PC-9 (cell line): Measurements from ENCODE around the gene SPINT2.

Experiments
- CTCF ChIP-seq: fragments of 200-600 bp; sonication (generic); conservative IDR thresholded peaks from 2 replicates; pipeline ENCODE4 v1.6.1; 2017; ENCODE audit warnings: mixed run types, antibody characterized with exemption, mild to moderate bottlenecking, moderate library complexity
- EZH2 ChIP-seq: fragments of 200-600 bp; sonication (generic); IDR thresholded peaks from 2 replicates; pipeline ENCODE4 v1.8.0; 2017; ENCODE audit warnings: antibody characterized with exemption, low read depth

- no peak for TF ChIP-seq CTCF
- no peak for TF ChIP-seq EZH2
Observed at GRCh38 chr19:38221421-38221820, 43.0 kb upstream of the SPINT2 start.
